ENCODE measurements around the gene REEP1.

The REEP1 gene

GRCh38 chr2:86338778-86339295 is 1.4 kb upstream of the REEP1 start:
- H3K4me3 ChIP-seq (ENCODE audit: low read depth, low read length): no peak overlapping the region
- no peak for TF ChIP-seq CTCF (IDR thresholded peaks at IDR 0.05; ENCODE audit: borderline replicate concordance, insufficient read depth, low read depth, low read length)

- no peak overlapping the region for H3K4me3 ChIP-seq (ENCODE audit: low read depth, low read length)
- TF ChIP-seq CTCF (IDR thresholded peaks at IDR 0.05; ENCODE audit: borderline replicate concordance, insufficient read depth, low read depth, low read length): no peak
Observed at GRCh38 chr2:86336675-86337243, 667 bp downstream of the REEP1 start.

- H3K4me3 ChIP-seq (ENCODE audit: low read depth, low read length): no peak overlapping the region
- TF ChIP-seq CTCF (IDR thresholded peaks at IDR 0.05; ENCODE audit: borderline replicate concordance, insufficient read depth, low read depth, low read length): no peak
Observed at GRCh38 chr2:86335865-86336674, 1.4 kb downstream of the REEP1 start.

- no peak overlapping the region for H3K4me3 ChIP-seq (ENCODE audit: low read depth, low read length)
Observed at GRCh38 chr2:86333378-86333777, 4.0 kb downstream of the REEP1 start.

GRCh38 chr2:86332654-86333053 is 4.8 kb downstream of the REEP1 start:
- no peak for TF ChIP-seq CTCF (IDR thresholded peaks at IDR 0.05; ENCODE audit: borderline replicate concordance, insufficient read depth, low read depth, low read length)
- H3K4me3 ChIP-seq (ENCODE audit: low read depth, low read length): no peak overlapping the region

More at GRCh38 chr2:86333378-86333777, 4.0 kb downstream of the REEP1 start:
- no peak for TF ChIP-seq CTCF (IDR thresholded peaks at IDR 0.05; ENCODE audit: borderline replicate concordance, insufficient read depth, low read depth, low read length)

- TF ChIP-seq CTCF (IDR thresholded peaks at IDR 0.05; ENCODE audit: borderline replicate concordance, insufficient read depth, low read depth, low read length): no peak
- no peak overlapping the region for H3K4me3 ChIP-seq (ENCODE audit: low read depth, low read length)
Observed at GRCh38 chr2:86331384-86331783, 6.0 kb downstream of the REEP1 start.

- H3K4me3 ChIP-seq (ENCODE audit: low read depth, low read length): no peak overlapping the region
- TF ChIP-seq CTCF (IDR thresholded peaks at IDR 0.05; ENCODE audit: borderline replicate concordance, insufficient read depth, low read depth, low read length): no peak
Observed at GRCh38 chr2:86330001-86330400, 7.4 kb downstream of the REEP1 start.
